HG03064 (cell line): ENCODE data around the gene MADCAM1.
"Not testable (repeated sequence)": the region's sequence is repeated elsewhere in the genome, so short reads cannot be mapped to it uniquely, and the experiment has no call there.

ENCODE experiments used
- ATAC-seq: cut with Tn5 transposase; IDR thresholded peaks from one replicate; pipeline ENCODE4 v1.9.1; 2021; ENCODE audit warnings: low read depth; ENCODE audit not compliant: unreplicated experiment

Gene MADCAM1

GRCh38 chr19:496112-496665, at the start of gene MADCAM1:
MADCAM1 (plus strand) TSS chr19:496486; CDS start chr19:496500, 14 bp downstream.
- ATAC-seq: no peak

GRCh38 chr19:447064-447426, 49.2 kb upstream of the MADCAM1 start:
- no peak for ATAC-seq

GRCh38 chr19:447816-448560, 48.3 kb upstream of the MADCAM1 start:
- ATAC-seq: no peak

GRCh38 chr19:449916-450315, 46.4 kb upstream of the MADCAM1 start:
- ATAC-seq: no peak

GRCh38 chr19:450912-451481, 45.3 kb upstream of the MADCAM1 start:
- not testable (repeated sequence) for ATAC-seq

GRCh38 chr19:452829-453228, 43.5 kb upstream of the MADCAM1 start:
- no peak for ATAC-seq

- ATAC-seq: no peak
These were observed 42.7 kb upstream of the MADCAM1 start for GRCh38 chr19:453606-454005.

GRCh38 chr19:455031-455705, 41.1 kb upstream of the MADCAM1 start:
- ATAC-seq: no peak

- ATAC-seq: no peak
These were observed 40.3 kb upstream of the MADCAM1 start for GRCh38 chr19:455851-456546.

- ATAC-seq: no peak
These were observed 39.7 kb upstream of the MADCAM1 start for GRCh38 chr19:456547-457110.

- ATAC-seq: no peak
These were observed 38.6 kb upstream of the MADCAM1 start for GRCh38 chr19:457636-458035.

- ATAC-seq: no peak
These were observed 37.9 kb upstream of the MADCAM1 start for GRCh38 chr19:458091-459042.

- no peak for ATAC-seq
These were observed 36.4 kb upstream of the MADCAM1 start for GRCh38 chr19:459724-460511.

- ATAC-seq: no peak
These were observed 35.2 kb upstream of the MADCAM1 start, which contains the start of gene SHC2 for GRCh38 chr19:460877-461720. SHC2 (minus strand) TSS chr19:461033; CDS start chr19:460996, 37 bp downstream.

GRCh38 chr19:461721-462551, 34.4 kb upstream of the MADCAM1 start:
- ATAC-seq: no peak

GRCh38 chr19:463483-464207, 32.6 kb upstream of the MADCAM1 start:
- no peak for ATAC-seq
